Measurements from ENCODE around the gene PIP4K2A. TPM values are rescaled to one million over a fixed set of nuclear protein-coding genes. Genes with fewer than 3 reads are reported as not detected.

The PIP4K2A gene
- total RNA-seq, 6 experiments from 2014 or later = 8.1 to 27.6 (median 12.0) TPM

- TF ChIP-seq POLR2A (IDR thresholded peaks at IDR 0.05) (no peak), CTCF (IDR thresholded peaks at IDR 0.05) (no peak)
- Histone ChIP-seq H3K36me3 (no peaks in the 10 kb centered on the region), H3K4me3 (no peak overlapping the region), H3K4me1 (peaks cover 0 to 21% (median 0%) of the 10 kb centered on the region in 4 donors), H3K27me3 (no peaks in the 10 kb centered on the region), H3K27ac (peak overlapping the region in 1 of 3 donors; percentile 14), H3K9me3 (no peaks in the 10 kb centered on the region)
- intact Hi-C loops (cut with DNase I) = no loop called here
- DNase-seq = no peak
- WGBS (ENCODE audit: insufficient coverage, low coverage, low lambda C conversion rate, missing lambda C conversion rate) = 31% methylated on average over 3 of the region's 3 CpGs
- ATAC-seq = peak; percentile 55 to 78 (median 63)
Measured at GRCh38 chr10:22624287-22624738, 90.1 kb downstream of the PIP4K2A start.

GRCh38 chr10:22623633-22624253 lies 90.6 kb downstream of the PIP4K2A start:
- Histone ChIP-seq H3K36me3 (no peaks in the 10 kb centered on the region), H3K4me3 (no peak overlapping the region), H3K27me3 (no peaks in the 10 kb centered on the region), H3K9me3 (no peaks in the 10 kb centered on the region), H3K27ac (peak overlapping the region in 1 of 3 donors; percentile 14), H3K4me1 (peaks cover 0 to 25% (median 0%) of the 10 kb centered on the region in 4 donors)
- intact Hi-C loops (cut with DNase I) = no loop called here
- TF ChIP-seq POLR2A (IDR thresholded peaks at IDR 0.05) = no peak
- no peak for TF ChIP-seq CTCF (IDR thresholded peaks at IDR 0.05)
- DNase-seq (no peak), ATAC-seq (no peak)
- 76% methylated on average over 4 of the region's 4 CpGs for WGBS (ENCODE audit: insufficient coverage, low coverage, low lambda C conversion rate, missing lambda C conversion rate)

GRCh38 chr10:22622242-22622806 lies 92.1 kb downstream of the PIP4K2A start:
- no peak overlapping the region for H3K4me3 ChIP-seq
- H3K36me3 ChIP-seq = no peaks in the 10 kb centered on the region
- WGBS (ENCODE audit: insufficient coverage, low coverage, low lambda C conversion rate, missing lambda C conversion rate) = 91% methylated on average over 9 of the region's 20 CpGs
- peaks cover 0 to 25% (median 0%) of the 10 kb centered on the region in 4 donors for H3K4me1 ChIP-seq
- TF ChIP-seq CTCF (IDR thresholded peaks at IDR 0.05) (no peak), POLR2A (IDR thresholded peaks at IDR 0.05) (no peak)
- peak overlapping the region in 1 of 3 donors; percentile 14 for H3K27ac ChIP-seq
- ATAC-seq (peak in 3 of 4 donors; percentile 4 to 43 (median 9)), DNase-seq (peak in 1 of 3 donors; percentile 30)
- intact Hi-C loops (cut with DNase I) = no loop called here
- H3K27me3 ChIP-seq = no peaks in the 10 kb centered on the region
- H3K9me3 ChIP-seq = no peaks in the 10 kb centered on the region

- DNase-seq (no peak), ATAC-seq (peak; percentile 19 to 42 (median 35))
- Histone ChIP-seq H3K9me3 (no peaks in the 10 kb centered on the region), H3K36me3 (no peaks in the 10 kb centered on the region), H3K4me3 (no peak overlapping the region), H3K27me3 (no peaks in the 10 kb centered on the region), H3K27ac (no peak overlapping the region), H3K4me1 (peaks cover 0 to 24% (median 0%) of the 10 kb centered on the region in 4 donors)
- 72% methylated on average over 3 of the region's 3 CpGs for WGBS (ENCODE audit: insufficient coverage, low coverage, low lambda C conversion rate, missing lambda C conversion rate)
- no peak for TF ChIP-seq POLR2A (IDR thresholded peaks at IDR 0.05)
- TF ChIP-seq CTCF (IDR thresholded peaks at IDR 0.05) = no peak
- intact Hi-C loops (cut with DNase I) = no loop called here
Measured at GRCh38 chr10:22621726-22622125, 92.7 kb downstream of the PIP4K2A start.
